ENCODE data around the gene PYGL.

PYGL gene

GRCh38 chr14:50856660-50857059 lies 87.6 kb downstream of the PYGL start:
- H3K4me3 ChIP-seq (ENCODE audit: low read depth, low read length), result no peak overlapping the region
- no peak for TF ChIP-seq CTCF (IDR thresholded peaks at IDR 0.05; ENCODE audit: borderline replicate concordance, insufficient read depth, low read depth, low read length)

- no peak overlapping the region for H3K4me3 ChIP-seq (ENCODE audit: low read depth, low read length)
- TF ChIP-seq CTCF (IDR thresholded peaks at IDR 0.05; ENCODE audit: borderline replicate concordance, insufficient read depth, low read depth, low read length), result no peak
Observed at GRCh38 chr14:50855558-50855957, 88.7 kb downstream of the PYGL start.
